Measurements from ENCODE around the gene NPHS1.
"Not testable (repeated sequence)": the region's sequence is repeated elsewhere in the genome, so short reads cannot be mapped to it uniquely, and the experiment has no call there.

The NPHS1 gene

GRCh38 chr19:35848919-35849505, 3.3 kb downstream of the NPHS1 start:
- no peak for DNase-seq (ENCODE audit: low spot score)

DNA sequence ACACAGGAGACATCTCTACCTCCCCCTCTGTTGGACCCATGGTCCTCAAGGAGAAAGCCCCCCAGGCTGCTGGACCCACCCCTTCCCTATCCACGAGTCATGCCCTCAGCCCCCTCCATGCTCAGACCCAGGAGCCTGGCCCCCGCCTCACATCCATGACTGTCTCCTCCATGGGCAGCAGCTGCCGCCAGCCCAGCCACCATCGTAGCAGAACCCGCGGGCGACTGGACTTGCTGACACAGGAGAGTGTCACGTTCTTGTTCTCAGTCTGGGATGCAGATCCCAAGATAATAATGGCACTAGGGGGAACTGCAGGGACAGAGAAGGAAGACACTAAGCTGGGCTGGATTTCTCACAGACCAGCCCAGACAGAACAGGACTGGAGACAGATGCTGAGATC, 3.8 kb downstream of the NPHS1 start:
- no peak for DNase-seq (ENCODE audit: low spot score)

DNA sequence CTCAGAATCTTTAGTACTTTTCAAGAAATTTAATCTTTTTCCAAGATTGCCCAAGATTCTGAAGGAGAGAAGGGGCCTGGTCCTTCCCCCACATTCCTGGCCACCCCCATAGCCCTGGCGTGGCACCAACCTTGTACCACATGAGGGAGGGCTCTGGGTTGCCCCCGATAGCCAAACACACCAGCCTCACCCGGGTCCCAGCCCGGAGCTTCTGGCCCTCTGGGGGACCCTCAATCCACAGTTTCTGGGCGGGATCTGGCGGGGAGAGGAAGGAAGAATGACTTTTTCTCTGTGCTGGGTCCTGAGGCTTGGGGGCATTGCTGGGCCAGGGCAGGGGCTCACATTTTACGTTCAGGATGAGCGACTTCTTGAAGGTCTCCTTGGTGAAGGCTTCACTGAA, 4.4 kb downstream of the NPHS1 start:
- no peak for DNase-seq (ENCODE audit: low spot score)

DNA sequence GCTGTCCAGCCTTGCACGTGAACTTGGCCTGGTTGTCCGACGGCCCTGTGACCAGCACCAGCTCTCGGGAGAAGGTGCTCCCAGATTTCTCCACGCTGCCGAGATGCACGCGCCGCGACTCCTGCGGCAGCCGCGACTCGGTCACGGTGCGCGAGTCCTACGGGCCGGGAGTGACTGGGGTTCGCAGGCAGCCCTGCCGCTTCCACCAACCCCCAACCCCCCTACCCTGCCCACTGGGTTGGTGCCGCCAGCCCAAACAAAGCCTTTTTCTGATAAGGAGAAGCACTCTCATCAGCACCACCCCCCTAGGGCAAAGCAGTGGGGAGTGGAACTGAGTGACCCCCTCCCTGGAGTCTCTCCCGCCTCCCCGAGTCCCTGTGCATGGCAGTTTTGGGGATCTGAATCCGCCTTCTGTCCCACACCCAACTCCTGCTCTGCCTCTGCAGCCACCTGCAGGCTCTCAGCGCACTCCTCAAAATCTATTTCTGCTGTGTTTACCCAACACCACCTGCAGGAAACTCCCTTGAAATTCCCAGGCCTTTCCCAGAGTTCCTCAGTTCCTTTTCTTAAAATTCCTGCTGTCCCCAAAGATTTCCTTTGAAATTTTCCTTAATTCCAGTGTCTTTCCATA, 6.2 kb downstream of the NPHS1 start:
- DNase-seq (ENCODE audit: low spot score): peak; percentile 59

- DNase-seq (ENCODE audit: low spot score): peak; percentile 61
Measured at GRCh38 chr19:35845215-35846037, 6.9 kb downstream of the NPHS1 start.

DNA sequence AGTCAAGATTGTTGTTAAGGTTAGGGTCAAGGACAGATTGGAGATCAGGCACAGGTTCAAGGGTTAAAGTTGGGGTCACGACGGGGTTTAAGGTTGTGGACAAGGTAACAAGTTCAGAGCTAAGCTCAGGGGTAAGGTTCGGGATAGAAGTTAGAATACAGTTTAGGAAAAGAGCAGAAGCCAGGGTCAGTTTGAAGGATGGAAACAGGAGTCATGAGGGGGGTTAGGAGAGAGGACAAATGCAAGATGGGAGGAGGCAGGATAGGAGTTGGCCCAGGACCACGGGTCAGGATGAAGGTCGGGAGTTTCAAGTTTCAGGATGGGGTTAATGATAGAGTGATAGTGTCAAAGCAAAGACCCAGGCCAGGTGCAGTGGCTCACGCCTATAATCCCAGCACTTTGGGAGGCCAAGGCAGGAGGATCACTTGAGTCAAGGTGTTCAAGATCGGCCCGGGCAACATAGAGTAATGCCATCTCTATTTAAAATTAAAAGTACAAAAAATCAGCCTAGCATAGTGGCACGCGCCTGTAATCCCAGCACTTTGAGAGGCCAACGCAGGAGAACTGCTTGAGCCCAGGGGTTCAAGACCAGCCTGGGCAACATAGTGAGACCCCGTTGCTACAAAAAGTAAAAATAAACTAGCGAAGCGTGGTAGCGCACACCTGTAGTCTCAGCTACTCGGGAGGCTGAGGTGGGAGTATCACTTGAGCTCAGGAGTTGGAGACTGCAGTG, 7.7 kb downstream of the NPHS1 start:
- DNase-seq (ENCODE audit: low spot score): no peak

- peak; percentile 95 for DNase-seq (ENCODE audit: low spot score)
Measured at GRCh38 chr19:35843676-35844481, 8.4 kb downstream of the NPHS1 start.

DNA sequence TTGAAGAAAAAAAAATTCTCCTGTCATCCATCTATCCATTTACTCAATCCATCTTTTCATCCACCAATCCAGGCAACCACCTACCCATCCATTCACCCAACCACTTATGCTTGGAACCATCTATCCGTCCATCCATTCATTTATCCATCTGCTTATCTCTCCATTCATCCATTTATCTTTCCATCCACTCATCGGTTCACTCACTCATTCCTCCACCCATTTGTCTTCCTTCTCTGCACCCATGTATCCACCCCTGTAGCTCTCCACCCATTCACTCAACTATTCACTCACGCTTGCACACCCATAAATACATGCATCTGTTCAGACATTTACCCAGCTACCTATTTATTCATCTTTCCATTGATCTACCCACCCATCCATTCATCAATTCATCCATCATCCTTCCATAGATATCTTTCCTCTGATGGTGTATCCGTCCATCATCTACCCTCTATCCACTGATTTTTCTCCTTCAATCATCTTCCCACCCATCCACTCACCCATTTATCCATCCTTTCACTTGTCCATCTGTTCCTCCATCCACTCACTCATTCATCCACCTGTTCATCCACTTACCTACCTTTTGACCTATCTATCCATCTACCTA, 9.5 kb downstream of the NPHS1 start:
- DNase-seq (ENCODE audit: low spot score): no peak

GRCh38 chr19:35841961-35842595, 10.2 kb downstream of the NPHS1 start:
- no peak for DNase-seq (ENCODE audit: low spot score)

GRCh38 chr19:35836096-35836495, 16.2 kb downstream of the NPHS1 start:
- DNase-seq (ENCODE audit: low spot score): not testable (repeated sequence)

DNA sequence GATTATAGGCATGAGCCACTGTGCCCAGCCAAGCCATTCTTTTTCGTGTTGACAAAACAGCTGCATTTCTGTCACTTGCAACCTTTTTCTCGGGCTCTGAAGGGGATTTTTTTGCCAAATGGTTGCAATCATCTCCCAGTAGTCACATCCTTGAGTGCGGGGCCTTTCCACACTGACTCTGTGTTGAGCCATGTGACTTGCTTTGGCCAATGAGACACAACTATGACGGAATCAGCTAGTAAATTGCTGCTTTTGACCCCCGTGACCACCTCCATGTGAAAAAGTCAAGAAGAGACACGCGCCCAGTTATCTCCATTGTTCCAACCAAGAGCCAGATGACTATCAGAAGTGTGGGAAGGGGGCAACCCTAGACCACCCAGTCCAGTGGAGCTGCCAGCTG, 18.3 kb downstream of the NPHS1 start:
- no peak for DNase-seq (ENCODE audit: low spot score)

GRCh38 chr19:35832054-35832453, 20.2 kb downstream of the NPHS1 start:
- DNase-seq (ENCODE audit: low spot score): no peak

DNA sequence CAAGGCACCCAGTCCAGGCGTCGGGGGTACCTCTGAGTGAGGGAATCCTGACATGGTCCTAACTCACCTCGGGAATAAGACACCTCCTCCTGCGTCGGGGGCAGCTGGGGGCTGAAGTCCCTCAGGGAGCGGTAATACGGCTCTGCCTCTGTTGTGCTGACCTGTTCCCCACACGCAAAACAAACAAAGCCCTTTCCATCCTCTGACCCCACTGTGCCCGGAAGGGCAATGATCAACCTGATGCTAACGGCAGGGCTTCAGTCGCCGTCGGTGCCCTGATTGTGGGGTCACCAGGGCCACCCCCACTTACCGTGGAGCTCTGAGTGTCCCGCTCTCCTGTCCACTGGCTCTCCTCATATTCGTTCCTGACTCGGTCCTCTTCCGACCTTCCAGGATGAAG, 21.3 kb downstream of the NPHS1 start:
- no peak for DNase-seq (ENCODE audit: low spot score)

DNA sequence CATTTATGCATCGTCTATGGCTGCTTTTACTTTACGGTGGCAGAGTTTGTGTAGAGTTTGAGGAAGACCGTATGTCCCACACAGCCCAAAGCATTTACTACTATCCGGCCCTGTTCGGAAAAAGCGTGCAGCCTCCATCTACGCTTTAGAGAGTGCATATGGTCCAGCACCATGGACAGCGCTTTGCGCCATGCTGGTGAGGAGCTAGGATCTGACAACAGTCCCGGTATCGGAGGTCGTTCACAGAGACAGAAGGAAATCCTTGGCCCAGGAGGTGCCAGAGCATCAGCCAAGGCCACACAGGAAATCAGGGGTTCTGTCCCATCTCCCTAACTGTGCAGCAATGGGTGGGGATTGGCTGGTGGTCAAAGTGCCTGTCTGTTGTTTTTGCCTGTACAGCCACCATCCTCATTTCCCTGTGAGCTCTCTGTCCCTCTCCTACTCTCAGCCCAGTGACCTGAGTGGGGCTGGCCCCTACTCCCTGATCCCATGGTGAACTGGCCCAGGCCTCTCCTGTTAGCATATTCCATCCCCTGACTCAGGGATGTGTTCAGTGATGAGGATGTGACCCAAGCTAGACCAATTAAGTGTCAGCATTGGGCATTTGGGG, 23.5 kb downstream of the NPHS1 start:
- DNase-seq (ENCODE audit: low spot score): peak; percentile 86

- DNase-seq (ENCODE audit: low spot score): no peak
Measured at GRCh38 chr19:35824150-35824549, 28.2 kb downstream of the NPHS1 start.

DNA sequence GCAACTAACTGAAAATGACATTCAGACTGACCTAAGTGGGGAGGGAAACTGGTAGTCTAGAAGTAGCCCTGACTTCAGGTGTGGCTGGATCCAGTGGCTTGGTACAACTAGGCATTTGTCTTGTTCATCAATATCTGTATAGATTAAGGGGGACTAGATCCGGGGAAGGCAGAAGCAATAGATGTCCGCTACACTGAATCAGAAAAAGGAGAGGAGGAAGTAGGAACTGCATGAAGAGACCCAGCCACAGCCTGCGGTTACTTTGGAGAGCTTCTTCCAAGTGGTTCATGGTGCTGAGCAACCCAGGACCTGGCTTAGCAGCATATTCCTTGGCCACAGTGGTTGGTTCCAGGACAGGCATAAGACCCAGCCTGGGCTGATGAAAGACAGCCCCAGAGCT, 29.7 kb downstream of the NPHS1 start:
- no peak for DNase-seq (ENCODE audit: low spot score)

DNA sequence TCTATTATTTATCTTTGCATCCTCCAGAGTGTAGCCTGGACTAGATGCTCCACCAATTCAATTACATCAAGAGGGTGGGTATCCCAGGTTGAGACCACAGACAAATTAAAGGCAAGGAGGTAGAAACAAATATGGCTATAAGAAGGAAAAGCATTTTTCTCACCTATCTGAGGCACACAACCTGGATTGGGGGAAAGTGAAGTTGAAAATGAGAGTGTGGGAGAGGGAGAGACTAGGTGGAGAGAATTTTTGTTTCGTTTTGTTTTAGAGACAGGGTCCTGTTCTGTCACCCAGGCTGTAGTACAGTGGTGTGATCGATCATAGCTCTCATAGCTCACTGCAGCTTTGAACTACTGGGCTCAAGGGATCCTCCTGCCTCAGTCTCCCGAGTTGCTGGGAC, 33.9 kb downstream of the NPHS1 start:
- no peak for DNase-seq (ENCODE audit: low spot score)

GRCh38 chr19:35816846-35817245, 35.5 kb downstream of the NPHS1 start:
- no peak for DNase-seq (ENCODE audit: low spot score)

DNA sequence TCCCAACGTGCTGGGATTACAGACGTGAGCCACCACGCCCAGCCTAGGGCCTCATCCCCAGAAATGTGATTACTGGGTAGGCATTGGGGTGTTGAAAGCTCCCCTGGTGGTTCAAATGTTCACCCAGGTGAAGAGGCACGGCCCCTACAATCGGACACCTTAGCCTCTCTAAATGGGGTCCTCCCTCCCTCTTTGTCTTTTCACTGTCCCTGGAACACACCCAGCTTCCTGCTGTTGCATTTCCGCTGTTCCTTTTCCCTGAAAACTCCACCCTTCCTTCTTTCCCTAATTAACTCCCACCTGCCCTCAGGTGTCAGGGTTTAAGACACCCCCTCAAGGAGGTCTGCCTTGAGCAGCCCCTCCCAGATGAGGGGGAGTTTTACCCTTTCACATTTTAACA, 36.0 kb downstream of the NPHS1 start:
- DNase-seq (ENCODE audit: low spot score): no peak
